H9 (cell line): ENCODE results near the gene RAP1GAP2. TPM values are rescaled to one million over a fixed set of nuclear protein-coding genes. Genes with fewer than 3 reads are reported as not detected.

Source experiments
- DNase-seq: peaks from one replicate; pipeline ENCODE4 v3.0.0-alpha.2; 2017
- H2AFZ ChIP-seq: one replicate; pipeline ENCODE4 v1.6.1; 2013; ENCODE audit warnings: mild to moderate bottlenecking, low read length, control low read depth, moderate library complexity
- H2AK5ac ChIP-seq: 2 replicates; pipeline ENCODE4 v1.6.1; 2013; ENCODE audit warnings: low read length, control low read depth, mixed read lengths; ENCODE audit not compliant: insufficient read length
- H2BK120ac ChIP-seq: one replicate; pipeline ENCODE4 v1.6.1; 2013; ENCODE audit warnings: low read depth, mild to moderate bottlenecking, low read length, control low read depth, inconsistent platforms; ENCODE audit not compliant: poor library complexity, severe bottlenecking
- H2BK12ac ChIP-seq: 2 replicates; pipeline ENCODE4 v1.6.1; 2013; ENCODE audit warnings: low read length, control low read depth, mixed read lengths, low read depth; ENCODE audit not compliant: insufficient read length
- H2BK15ac ChIP-seq: 2 replicates; pipeline ENCODE4 v1.6.1; 2013; ENCODE audit warnings: low read depth, low read length, control low read depth
- H2BK20ac ChIP-seq: one replicate; pipeline ENCODE4 v1.6.1; 2013; ENCODE audit warnings: low read depth, mild to moderate bottlenecking, low read length, control low read depth, inconsistent platforms; ENCODE audit not compliant: poor library complexity, severe bottlenecking
- H2BK5ac ChIP-seq: 2 replicates; pipeline ENCODE4 v1.6.1; 2013; ENCODE audit warnings: low read length, control low read depth, mixed read lengths; ENCODE audit not compliant: insufficient read length
- H3K14ac ChIP-seq: 2 replicates; pipeline ENCODE4 v1.6.1; 2013; ENCODE audit warnings: low read length, control low read depth; ENCODE audit not compliant: insufficient read depth
- H3K18ac ChIP-seq: 2 replicates; pipeline ENCODE4 v1.6.1; 2013; ENCODE audit warnings: low read depth, mild to moderate bottlenecking, mixed read lengths, low read length, control low read depth; ENCODE audit not compliant: insufficient read length
- H3K23ac ChIP-seq: 2 replicates; pipeline ENCODE4 v1.6.1; 2013; ENCODE audit warnings: low read length, control low read depth, mixed read lengths, low read depth; ENCODE audit not compliant: insufficient read length
- H3K23me2 ChIP-seq: 2 replicates; pipeline ENCODE4 v1.6.1; 2013; ENCODE audit warnings: low read depth, mild to moderate bottlenecking, mixed read lengths, low read length, control low read depth; ENCODE audit not compliant: insufficient read length, poor library complexity, severe bottlenecking
- H3K27ac ChIP-seq: 2 replicates; pipeline ENCODE4 v1.5.1; 2013; ENCODE audit warnings: low read length, control low read depth, mixed read lengths, low read depth; ENCODE audit not compliant: insufficient read length
- H3K27me3 ChIP-seq: 2 replicates; pipeline ENCODE4 v1.6.1; 2013; ENCODE audit warnings: low read length, control low read depth, inconsistent platforms; ENCODE audit not compliant: insufficient read depth
- H3K4ac ChIP-seq: 2 replicates; pipeline ENCODE4 v1.6.1; 2013; ENCODE audit warnings: low read depth, mild to moderate bottlenecking, control low read depth, inconsistent platforms, low read length, moderate library complexity
- H3K4me1 ChIP-seq: 2 replicates; pipeline ENCODE4 v1.6.1; 2013; ENCODE audit warnings: low read length, control low read depth, inconsistent platforms; ENCODE audit not compliant: insufficient read depth
- H3K4me2 ChIP-seq: 2 replicates; pipeline ENCODE4 v1.6.1; 2013; ENCODE audit warnings: low read length, control low read depth, mixed read lengths; ENCODE audit not compliant: insufficient read length, insufficient read depth
- H3K56ac ChIP-seq: 2 replicates; pipeline ENCODE4 v1.6.1; 2013; ENCODE audit warnings: low read depth, mild to moderate bottlenecking, mixed read lengths, low read length, control low read depth; ENCODE audit not compliant: insufficient read length
- H3K79me1 ChIP-seq: 2 replicates; pipeline ENCODE4 v1.6.1; 2013; ENCODE audit warnings: low read depth, mild to moderate bottlenecking, moderate library complexity, low read length, control low read depth, inconsistent platforms; ENCODE audit not compliant: insufficient read depth, poor library complexity, severe bottlenecking
- H3K79me2 ChIP-seq: 2 replicates; pipeline ENCODE4 v1.6.1; 2013; ENCODE audit warnings: low read length, control low read depth, inconsistent platforms; ENCODE audit not compliant: insufficient read depth
- H3K9ac ChIP-seq: 2 replicates; pipeline ENCODE4 v1.6.1; 2013; ENCODE audit warnings: low read length, control low read depth, mixed read lengths; ENCODE audit not compliant: insufficient read length; ENCODE audit errors: extremely low read depth
- H3K9me3 ChIP-seq: one replicate; pipeline ENCODE4 v1.6.1; 2013; ENCODE audit warnings: low read depth, low read length, inconsistent platforms; ENCODE audit not compliant: control insufficient read depth
- H3T11ph ChIP-seq: one replicate; pipeline ENCODE4 v1.6.1; 2013; ENCODE audit warnings: mild to moderate bottlenecking, low read length, control low read depth, inconsistent platforms
- H4K20me1 ChIP-seq: one replicate; pipeline ENCODE4 v1.6.1; 2013; ENCODE audit not compliant: control insufficient read depth, insufficient read length, insufficient read depth
- H4K5ac ChIP-seq: 2 replicates; pipeline ENCODE4 v1.6.1; 2013; ENCODE audit warnings: low read depth, mild to moderate bottlenecking, mixed read lengths, low read length, control low read depth; ENCODE audit not compliant: insufficient read length
- H4K8ac ChIP-seq: replicated peaks from 2 replicates; pipeline ENCODE4 v1.6.1; 2013; ENCODE audit warnings: low read length, control low read depth, mixed read lengths, low read depth; ENCODE audit not compliant: insufficient read length
- H4K91ac ChIP-seq: 2 replicates; pipeline ENCODE4 v1.6.1; 2013; ENCODE audit warnings: low read depth, mild to moderate bottlenecking, moderate library complexity, mixed read lengths, low read length, control low read depth; ENCODE audit not compliant: insufficient read length
- H3K27ac Mint-ChIP-seq, 3 experiments: 2 replicates in 2 of 3; 3 replicates in 1 of 3; pipeline ENCODE4 v1.8.0; 2020 to 2021; ENCODE audit warnings: mixed read lengths in 3 of 3, mild to moderate bottlenecking in 1 of 3, moderate library complexity in 1 of 3
- H3K27me3 Mint-ChIP-seq: 2 replicates; pipeline ENCODE4 v1.8.0; 2021; ENCODE audit warnings: low read depth, mild to moderate bottlenecking, moderate library complexity, mixed read lengths
- H3K36me3 Mint-ChIP-seq, 3 experiments: 2 replicates in 2 of 3; 3 replicates in 1 of 3; pipeline ENCODE4 v1.8.0; 2020 to 2021; ENCODE audit warnings: low read depth in 3 of 3, mixed read lengths in 3 of 3; ENCODE audit not compliant: insufficient read depth in 1 of 3
- H3K4me1 Mint-ChIP-seq, 2 experiments: 2 replicates each; pipeline ENCODE4 v1.8.0; 2020; ENCODE audit warnings: mixed read lengths in 2 of 2
- H3K4me3 Mint-ChIP-seq, 2 experiments: 2 replicates in 1 of 2; 3 replicates in 1 of 2; pipeline ENCODE4 v1.8.0; 2020 to 2021; ENCODE audit warnings: mild to moderate bottlenecking in 2 of 2, mixed read lengths in 2 of 2, moderate library complexity in 1 of 2
- H3K9me3 Mint-ChIP-seq, 2 experiments: 2 replicates in 1 of 2; 3 replicates in 1 of 2; pipeline ENCODE4 v1.8.0; 2020; ENCODE audit warnings: mild to moderate bottlenecking in 2 of 2, mixed read lengths in 2 of 2, moderate library complexity in 1 of 2
- WGBS: extraction: QIAGEN DNeasy Blood & Tissue Kit; methylation state at CpG from one replicate; pipeline ENCODE4 v1.1.7; 2013; ENCODE audit warnings: missing lambda C conversion rate, low lambda C conversion rate, mixed read lengths; ENCODE audit not compliant: insufficient read length; ENCODE audit errors: extremely low coverage; 5-methylcytosine and 5-hydroxymethylcytosine counted together
- total RNA-seq: library from RNA; stranded (reverse); gene quantifications from 2 replicates; pipeline ENCODE4 v1.2.1, GENCODE V29; 2021
- TF ChIP-seq, protein P1 (sequence below): fragments of 200-600 bp; sonication (generic); conservative IDR thresholded peaks from 3 replicates; pipeline ENCODE4 v1.8.0; 2021; ENCODE audit warnings: antibody characterized with exemption, mild to moderate bottlenecking

The RAP1GAP2 gene
- total RNA-seq, 1 experiment from 2014 or later, result 33.8 TPM

DNA sequence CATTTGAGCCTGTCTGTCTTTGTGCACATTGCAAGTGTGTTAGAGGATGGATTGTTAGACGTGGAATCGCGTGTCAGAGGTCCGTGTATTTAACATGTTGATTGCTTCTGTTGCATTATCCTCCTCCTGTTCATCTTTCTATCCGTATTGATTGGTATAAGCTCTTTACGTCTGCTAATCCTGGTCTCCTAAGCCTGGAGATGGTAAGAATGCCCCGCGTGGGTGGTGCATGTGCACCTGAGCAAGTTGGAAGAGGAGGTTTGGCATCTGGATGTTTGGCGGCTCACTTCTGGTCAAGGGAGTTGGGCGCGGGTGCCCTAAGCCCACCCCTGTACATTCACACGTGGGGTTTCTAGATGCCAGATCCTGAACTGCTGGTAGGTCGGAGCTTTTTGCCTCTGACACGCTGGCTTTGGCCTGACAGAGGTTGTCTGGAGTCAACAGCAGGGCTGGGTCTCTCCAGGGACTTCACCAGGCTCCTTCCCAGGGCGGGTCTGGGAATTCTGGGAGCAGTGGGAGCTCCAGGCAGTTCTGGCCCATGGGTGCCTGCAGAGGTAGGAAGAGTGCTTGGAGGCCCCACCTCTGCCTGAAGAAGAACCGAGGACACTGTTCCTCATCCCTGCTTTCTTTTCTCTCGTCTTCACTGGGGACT lies 159.8 kb downstream of the RAP1GAP2 start:
- Histone ChIP-seq H3K23ac (no peak overlapping the region), H2BK15ac (no peak overlapping the region), H3K27ac (no peak overlapping the region), H2BK120ac (no peak overlapping the region), H3K4me1 (peaks cover 3% of the 10 kb centered on the region; the same call in 1 of the 2 replicates), H3K4me2 (no peak overlapping the region), H4K20me1 (no peaks in the 10 kb centered on the region), H3K9me3 (no peaks in the 10 kb centered on the region), H4K8ac (no peak overlapping the region), H2BK20ac (no peak overlapping the region), H3K9ac (no peak overlapping the region), H3K79me1 (no peaks in the 10 kb centered on the region), H3K79me2 (0 out of 2 replicates have a peak, but pooled peaks cover 3% of the 10 kb centered on the region), H3K56ac (no peak overlapping the region), H4K91ac (no peak overlapping the region), H3K18ac (no peak overlapping the region), H3K23me2 (no peaks in the 10 kb centered on the region), H2AK5ac (no peak overlapping the region), H2AFZ (no peak overlapping the region), H2BK5ac (no peak overlapping the region), H4K5ac (no peak overlapping the region), H2BK12ac (no peak overlapping the region), H3K4ac (no peak overlapping the region), H3K27me3 (no peaks in the 10 kb centered on the region; the same call in 1 of the 2 replicates), H3T11ph (no peak overlapping the region), H3K14ac (no peak overlapping the region)
- H3K36me3 Mint-ChIP-seq, result peaks cover 0 to 2% (median 0%) of the 10 kb centered on the region in 3 experiments; a peak in 1 of 7 replicates
- WGBS, result no CpG with 5 or more reads among the region's 17 CpGs
- no peak for DNase-seq
- H3K27me3 Mint-ChIP-seq, result no peaks in the 10 kb centered on the region
- no peak overlapping the region for H3K4me3 Mint-ChIP-seq
- no peaks in the 10 kb centered on the region; a peak in 1 of 5 replicates for H3K9me3 Mint-ChIP-seq
- peaks cover 44 to 47% of the 10 kb centered on the region in 2 experiments for H3K4me1 Mint-ChIP-seq
- peak overlapping the region in 2 of 3 experiments; percentile 22 to 47; a peak in 3 of 7 replicates for H3K27ac Mint-ChIP-seq
- TF ChIP-seq, protein P1, sequence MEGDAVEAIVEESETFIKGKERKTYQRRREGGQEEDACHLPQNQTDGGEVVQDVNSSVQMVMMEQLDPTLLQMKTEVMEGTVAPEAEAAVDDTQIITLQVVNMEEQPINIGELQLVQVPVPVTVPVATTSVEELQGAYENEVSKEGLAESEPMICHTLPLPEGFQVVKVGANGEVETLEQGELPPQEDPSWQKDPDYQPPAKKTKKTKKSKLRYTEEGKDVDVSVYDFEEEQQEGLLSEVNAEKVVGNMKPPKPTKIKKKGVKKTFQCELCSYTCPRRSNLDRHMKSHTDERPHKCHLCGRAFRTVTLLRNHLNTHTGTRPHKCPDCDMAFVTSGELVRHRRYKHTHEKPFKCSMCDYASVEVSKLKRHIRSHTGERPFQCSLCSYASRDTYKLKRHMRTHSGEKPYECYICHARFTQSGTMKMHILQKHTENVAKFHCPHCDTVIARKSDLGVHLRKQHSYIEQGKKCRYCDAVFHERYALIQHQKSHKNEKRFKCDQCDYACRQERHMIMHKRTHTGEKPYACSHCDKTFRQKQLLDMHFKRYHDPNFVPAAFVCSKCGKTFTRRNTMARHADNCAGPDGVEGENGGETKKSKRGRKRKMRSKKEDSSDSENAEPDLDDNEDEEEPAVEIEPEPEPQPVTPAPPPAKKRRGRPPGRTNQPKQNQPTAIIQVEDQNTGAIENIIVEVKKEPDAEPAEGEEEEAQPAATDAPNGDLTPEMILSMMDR, result no peak
